GM18907 (cell line): Measurements from ENCODE around the gene NRXN3.
"Not testable (repeated sequence)": the region's sequence is repeated elsewhere in the genome, so short reads cannot be mapped to it uniquely, and the experiment has no call there.

ENCODE experiments used
- ATAC-seq: cut with Tn5 transposase; IDR thresholded peaks from one replicate; pipeline ENCODE4 v1.9.1; 2021; ENCODE audit warnings: mild to moderate bottlenecking, moderate library complexity; ENCODE audit not compliant: unreplicated experiment

NRXN3 gene

DNA sequence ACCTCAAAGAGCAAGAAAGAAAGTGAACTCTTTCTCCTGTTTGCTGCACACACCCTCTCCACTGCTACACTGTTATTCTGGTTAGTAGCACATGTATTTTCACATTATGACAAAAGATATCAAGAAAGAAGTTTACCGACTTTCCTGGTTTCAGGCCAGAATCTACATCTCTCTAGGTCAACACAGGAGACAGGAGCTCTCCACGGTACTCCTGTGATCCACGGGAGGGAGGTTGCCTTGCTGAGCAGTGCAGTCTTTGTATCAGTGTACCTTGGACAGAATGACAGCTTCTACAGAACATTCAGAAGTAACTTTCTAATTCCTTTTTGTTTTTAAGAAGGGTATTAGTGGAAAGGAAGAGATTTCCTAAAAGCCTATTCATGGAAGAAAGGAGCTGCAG lies 805.6 kb downstream of the NRXN3 start:
- no peak for ATAC-seq

- no peak for ATAC-seq
Observed at GRCh38 chr14:78978896-78979295, 808.7 kb downstream of the NRXN3 start.

GRCh38 chr14:78982551-78982950 lies 812.4 kb downstream of the NRXN3 start:
- ATAC-seq: no peak

- ATAC-seq: no peak
Observed at GRCh38 chr14:78983126-78983525, 813.0 kb downstream of the NRXN3 start.

DNA sequence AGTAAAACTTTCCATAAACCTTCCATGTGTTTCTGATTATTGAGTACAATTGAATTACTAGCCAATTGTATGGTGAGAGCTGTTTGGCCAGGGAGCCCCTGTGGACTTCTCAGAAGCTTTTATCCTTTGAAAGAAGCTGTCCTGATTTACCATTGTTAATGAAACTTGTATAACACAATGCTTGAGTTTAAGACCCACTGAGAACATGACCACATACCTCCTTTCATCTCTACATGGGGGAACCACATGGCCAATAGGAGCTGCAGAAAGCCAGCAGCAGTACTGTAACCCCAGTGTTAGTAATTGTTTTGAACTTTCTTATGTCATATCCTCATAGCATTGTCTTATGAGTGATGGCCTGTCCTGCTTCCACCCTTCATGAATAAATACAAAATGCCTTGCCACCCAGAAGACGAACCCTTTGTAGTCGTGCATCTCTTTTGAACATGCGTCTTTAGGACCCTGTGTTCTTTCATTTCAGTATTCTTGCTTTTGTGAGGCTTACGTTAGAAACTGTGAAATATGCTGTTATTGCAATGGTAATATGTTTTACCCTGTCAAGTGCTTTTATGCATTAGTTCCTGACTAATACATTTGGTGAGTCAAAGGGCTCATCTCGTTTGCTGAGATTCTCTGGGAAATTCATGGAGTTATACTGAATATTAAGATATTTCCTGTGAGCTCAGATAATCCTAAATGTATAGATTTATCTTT lies 815.7 kb downstream of the NRXN3 start:
- ATAC-seq: no peak

DNA sequence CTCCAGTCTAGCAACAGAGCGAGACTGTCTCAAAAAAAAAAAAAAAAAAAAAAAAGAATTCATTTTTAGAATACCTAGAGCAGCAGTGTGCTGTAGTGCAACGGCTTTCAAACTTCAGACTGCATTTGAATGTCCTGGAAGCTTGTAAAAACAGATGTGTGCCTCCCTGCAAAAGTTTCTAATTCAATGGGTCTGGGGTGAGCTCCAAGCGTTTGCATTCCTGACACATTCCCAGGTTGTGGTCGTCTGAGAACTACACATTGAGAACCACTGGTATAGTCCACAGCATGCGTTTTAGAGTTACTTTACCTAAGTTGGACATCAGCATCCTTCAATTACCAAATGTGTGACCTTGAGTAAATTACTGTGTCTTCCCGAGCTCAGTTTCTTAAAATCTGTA lies 816.8 kb downstream of the NRXN3 start:
- ATAC-seq: no peak

- no peak for ATAC-seq
Observed at GRCh38 chr14:78989221-78989620, 819.0 kb downstream of the NRXN3 start.

DNA sequence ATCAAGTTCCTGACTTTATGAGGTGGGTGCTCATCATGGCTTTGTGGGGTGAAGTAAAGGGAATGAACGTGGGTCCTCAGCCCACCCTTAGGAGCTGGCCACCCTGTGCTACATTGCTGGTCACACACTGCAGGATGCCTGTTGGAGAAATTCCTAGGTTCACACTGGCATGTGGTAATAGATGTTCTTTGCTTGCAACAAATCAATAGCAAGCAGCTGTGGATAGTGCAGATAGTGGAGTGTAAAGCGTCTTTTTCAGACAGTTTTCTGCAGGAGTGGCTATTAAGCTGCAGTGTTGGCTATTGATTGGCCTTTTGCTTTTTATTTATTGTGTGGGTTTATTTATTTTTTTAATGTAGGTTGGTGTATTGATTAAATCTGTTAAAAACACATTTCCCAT lies 822.7 kb downstream of the NRXN3 start:
- no peak for ATAC-seq

DNA sequence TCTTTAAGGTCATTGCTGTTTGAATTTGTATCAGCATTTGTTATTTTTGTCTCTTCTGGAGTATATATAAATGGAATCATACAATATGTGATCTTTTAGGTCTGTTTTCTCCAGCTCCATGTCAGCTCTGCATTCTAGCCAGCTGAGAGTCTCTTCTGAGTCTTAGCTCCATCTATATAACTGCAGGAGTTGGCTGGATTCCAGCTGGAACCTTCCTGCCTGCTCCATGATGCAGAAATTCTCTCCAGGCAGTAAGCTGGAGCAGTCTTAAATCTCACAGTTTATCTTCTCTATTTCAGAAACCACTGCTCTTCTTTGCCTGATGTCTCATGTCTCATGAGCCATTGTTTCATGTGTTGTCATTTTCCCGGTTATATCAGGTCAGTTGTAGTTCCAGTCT lies 827.6 kb downstream of the NRXN3 start:
- ATAC-seq: no peak

GRCh38 chr14:79009286-79009685 lies 839.1 kb downstream of the NRXN3 start:
- no peak for ATAC-seq

DNA sequence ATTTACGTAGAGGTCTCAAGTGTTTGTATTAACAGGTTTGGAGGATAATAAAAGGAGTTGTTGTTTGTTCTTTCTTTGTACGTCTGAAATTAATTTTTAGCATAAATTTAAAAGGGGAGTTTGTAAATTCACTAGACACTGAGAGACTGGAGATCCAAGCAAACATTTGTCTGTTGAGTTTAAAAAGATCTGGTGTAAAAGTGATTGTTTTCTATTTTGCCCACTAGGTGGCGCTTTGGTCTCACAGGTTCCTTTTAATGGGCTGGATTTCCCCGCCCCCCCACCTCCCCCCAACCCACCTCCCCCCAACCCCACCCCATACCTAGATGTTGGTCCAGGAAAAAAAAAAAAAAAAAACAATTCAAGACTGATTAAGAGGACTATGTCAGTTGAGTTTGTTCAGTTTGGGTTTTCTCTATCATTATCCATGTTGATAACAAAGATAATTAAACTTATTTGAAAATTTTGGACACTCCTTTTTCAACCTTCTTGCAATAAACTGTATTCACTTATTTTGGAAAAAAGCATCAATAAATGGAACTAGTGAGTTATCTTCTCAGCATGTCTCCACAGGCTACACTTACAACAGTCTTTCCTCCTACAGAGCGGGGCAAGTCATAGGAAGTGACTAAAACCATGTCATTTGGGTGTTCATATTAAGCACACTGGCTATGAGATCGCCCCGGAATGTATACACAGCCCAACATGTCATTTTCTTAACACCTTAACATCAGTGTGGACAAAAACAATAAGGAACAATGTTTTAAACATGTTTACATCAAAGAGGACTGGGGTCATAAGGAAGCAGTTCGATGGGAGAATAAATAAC lies 841.1 kb downstream of the NRXN3 start:
- ATAC-seq: no peak

GRCh38 chr14:79011920-79012204 lies 841.7 kb downstream of the NRXN3 start:
- no peak for ATAC-seq

GRCh38 chr14:79016828-79017505 lies 846.8 kb downstream of the NRXN3 start:
- no peak for ATAC-seq

DNA sequence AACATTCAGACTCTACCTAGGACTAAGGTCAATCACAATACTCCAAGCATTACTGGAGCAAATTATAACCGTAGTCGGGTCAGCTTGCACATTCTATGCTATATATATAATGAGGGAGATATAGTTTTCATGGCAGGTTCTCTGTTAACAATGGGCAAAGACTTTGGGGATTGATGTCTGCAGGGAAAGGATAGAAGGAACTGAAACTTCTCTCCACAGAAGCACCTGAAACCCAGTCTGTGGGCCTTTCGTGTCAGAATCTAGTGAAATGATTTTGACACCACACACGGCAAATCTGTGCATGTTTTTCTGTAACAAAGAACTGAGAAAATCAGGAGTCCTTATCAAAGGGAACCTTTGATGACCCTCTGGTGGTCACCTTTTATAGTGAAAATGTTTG lies 847.4 kb downstream of the NRXN3 start:
- no peak for ATAC-seq

- no peak for ATAC-seq
Observed at GRCh38 chr14:79018836-79019235, 848.7 kb downstream of the NRXN3 start.

GRCh38 chr14:79019898-79020297 lies 849.7 kb downstream of the NRXN3 start:
- not testable (repeated sequence) for ATAC-seq

- no peak for ATAC-seq
Observed at GRCh38 chr14:79021766-79022165, 851.6 kb downstream of the NRXN3 start.

DNA sequence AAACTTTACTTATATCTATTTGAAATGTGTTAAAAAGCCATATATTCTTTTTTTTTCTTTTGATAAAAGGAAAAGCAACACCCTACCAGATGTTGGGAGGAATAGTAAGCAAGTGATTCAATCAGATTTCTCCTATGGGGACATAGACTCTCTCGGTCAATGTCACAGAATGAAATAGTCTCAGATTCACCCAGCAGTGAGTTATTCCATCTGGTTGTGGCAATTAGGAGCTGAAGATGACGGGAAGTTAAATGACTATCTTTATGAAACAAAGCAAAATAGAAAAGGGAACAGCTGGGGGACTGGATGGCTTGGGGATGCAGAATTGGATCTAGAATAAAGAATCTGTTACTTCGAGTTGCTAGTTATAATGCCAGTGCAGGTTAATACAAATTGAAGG lies 857.0 kb downstream of the NRXN3 start:
- ATAC-seq: no peak

- no peak for ATAC-seq
Observed at GRCh38 chr14:79028281-79028680, 858.1 kb downstream of the NRXN3 start.

DNA sequence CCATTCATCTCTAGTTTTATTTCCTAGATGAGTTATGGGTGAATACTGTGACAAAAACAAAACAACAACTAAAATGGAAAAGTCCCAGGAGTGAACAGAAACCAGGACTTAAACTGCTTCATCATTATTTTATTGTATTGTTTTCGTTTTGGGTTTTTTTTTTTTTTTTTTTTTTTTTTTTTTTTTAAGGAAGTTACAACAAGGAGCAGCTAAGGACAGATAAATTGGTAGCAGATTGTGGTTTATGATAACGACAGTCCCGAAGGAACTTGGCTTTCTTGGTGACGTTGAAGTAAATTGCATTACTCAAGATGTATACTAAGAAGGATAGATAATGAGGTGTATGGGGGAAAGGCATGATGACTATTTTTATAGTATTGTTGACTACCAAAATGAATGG lies 866.3 kb downstream of the NRXN3 start:
- ATAC-seq: no peak

- ATAC-seq: no peak
Observed at GRCh38 chr14:79037106-79037505, 866.9 kb downstream of the NRXN3 start.

GRCh38 chr14:79037593-79037992 lies 867.4 kb downstream of the NRXN3 start:
- no peak for ATAC-seq
